GM20431 (cell line): Measurements from ENCODE around the gene ERC2.
"Not testable (repeated sequence)": the region's sequence is repeated elsewhere in the genome, so short reads cannot be mapped to it uniquely, and the experiment has no call there.

Experiments used
- in situ Hi-C: fragments of 300-500 bp; cut with MseI, MboI; formaldehyde crosslinking; loops from one replicate; pipeline ENCODE4 v1.15.0; 2020; ENCODE audit warnings: low sequenced_read_pairs; ENCODE audit not compliant: unreplicated experiment

Gene ERC2

DNA sequence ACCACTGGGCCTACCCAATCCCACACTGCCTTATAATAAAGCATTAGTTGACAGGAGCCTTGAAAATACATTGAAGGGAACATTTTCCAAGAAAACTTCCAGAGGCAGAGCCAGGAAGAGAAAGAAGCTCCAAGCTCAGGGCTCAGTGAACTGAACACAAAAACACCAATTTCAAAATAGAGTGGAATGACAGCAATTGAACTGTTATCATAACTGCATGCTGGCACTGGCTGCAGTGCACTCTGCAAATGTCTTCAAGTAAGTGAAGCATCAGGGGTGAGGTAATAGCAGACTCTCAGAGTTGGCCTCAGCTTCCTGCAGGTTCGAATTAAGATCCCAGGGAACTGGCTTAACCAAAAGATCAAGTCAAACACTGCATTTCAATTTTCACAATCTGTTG lies 593.2 kb downstream of the ERC2 start:
- in situ Hi-C loops: no loop called here

DNA sequence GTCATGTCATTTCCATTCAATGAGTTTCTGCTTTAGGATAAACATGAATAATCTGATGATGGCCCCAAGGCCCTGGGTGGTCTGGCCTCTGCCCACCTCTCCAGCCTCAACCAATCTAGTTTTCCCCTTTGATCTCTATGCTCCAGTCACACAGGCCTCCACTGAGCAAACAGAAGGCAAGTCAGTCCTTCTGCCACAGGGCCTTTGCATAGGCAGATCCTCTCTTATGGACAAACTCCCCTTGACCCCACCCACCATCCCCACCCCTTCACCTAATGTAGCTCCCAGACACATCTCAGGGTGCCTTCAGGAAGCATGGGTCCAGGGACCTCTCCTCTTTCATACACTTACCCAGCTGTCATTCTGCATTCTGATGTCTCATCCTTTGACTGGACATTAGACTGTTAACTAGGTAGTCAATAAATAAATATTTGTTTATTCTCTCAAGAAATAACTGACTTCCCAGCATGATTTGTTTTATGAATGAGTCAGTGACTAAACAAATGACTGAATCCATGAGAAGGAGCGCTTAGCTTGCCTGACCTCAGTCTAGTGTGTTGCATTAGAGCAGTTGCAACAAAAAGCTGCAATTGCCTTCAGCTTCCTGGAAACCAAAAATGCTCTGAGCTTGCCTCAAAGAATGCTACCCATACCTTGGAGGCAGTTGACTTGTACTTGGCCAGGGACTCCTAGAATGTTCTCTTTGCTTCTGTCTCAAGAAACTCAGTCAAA lies 594.6 kb downstream of the ERC2 start:
- in situ Hi-C loops: no loop called here

DNA sequence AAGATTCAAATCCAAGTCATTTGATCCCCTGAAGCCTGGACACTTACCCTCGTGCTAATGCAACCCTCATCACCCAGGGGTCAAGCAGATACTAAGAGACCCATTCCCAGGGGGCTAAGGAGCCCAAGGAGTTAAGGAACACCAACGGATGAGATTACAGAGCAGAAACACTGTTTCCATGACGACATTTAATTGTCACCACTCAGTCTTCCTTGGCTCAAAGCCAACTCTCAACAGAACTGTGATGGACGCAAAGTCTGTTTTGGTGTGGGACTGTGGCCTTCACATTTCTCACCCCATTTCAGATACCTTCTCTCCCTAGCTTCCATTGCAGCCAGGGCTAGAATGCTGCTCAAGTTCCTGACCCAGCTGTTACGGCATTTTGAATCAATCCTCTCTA lies 597.7 kb downstream of the ERC2 start:
- in situ Hi-C loops: no loop called here

DNA sequence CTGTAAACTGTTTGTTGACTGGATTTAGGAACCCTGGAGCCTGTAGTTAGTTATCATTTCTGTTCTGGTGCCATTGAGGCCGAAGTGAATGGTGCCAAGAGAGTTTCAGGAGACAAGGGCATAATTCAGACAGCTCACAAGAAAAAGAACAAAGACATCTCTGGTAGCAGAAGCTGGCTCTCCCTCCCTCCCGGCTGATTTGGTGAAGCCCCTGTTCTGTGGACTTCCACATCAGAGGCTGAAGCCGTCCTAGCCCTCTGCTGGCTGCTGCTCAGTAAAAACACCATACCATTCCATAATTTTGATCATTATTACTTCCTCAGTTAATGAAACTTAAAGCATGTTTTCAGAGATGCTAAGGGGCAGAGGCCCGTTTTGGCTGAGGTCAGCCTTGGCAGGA lies 599.9 kb downstream of the ERC2 start:
- in situ Hi-C loops: no loop called here

DNA sequence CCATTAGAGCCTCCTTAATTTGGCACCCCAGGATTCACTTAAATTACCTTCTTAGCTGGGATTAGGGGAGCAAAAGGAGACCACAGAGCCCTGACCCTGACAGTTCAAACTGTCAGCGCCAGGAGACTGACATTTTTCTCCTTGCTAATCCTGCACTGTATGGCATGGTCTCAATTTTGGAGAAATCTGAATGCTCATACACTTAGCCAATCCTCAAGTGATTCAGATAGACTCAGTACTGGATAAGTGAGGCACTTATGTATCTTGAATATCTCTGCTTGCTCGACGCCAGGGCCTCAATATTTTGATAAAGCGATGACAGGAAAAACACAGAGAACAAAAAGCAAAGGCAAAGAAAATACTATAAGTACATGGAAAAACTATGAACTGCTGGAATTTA lies 605.2 kb downstream of the ERC2 start:
- in situ Hi-C loops: no loop called here

DNA sequence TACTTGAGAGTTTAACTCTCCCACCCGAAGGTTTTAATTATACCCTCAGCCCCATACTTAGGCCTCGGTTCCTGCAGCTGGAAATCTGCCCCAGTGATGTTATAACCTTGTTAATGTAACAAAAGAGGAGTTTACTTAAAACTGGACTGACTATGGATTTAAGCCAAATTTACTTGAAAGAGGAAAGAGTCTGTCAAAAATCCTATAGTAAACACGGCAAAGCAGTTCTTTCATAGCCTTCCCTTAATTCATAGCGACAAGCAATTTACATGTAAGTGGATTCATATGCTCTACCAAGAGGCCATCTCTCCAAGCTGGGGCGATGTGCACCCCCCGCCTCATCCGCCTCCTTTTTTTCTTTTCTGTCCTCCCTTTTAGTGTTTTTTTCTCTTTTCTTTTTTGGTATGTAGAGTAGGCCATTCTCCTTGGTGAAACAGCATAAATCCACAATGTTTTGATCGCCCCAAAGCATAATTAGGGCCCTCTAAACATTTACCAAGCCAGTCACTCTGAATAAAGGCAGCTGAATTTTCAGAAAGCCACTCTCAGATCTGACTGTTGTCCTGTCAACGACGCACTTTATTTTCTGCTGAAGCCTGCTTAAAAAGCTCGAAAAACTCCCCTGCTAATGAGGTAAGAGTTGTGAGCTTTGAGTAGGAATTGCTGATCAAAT lies 608.1 kb downstream of the ERC2 start:
- in situ Hi-C loops: no loop called here

DNA sequence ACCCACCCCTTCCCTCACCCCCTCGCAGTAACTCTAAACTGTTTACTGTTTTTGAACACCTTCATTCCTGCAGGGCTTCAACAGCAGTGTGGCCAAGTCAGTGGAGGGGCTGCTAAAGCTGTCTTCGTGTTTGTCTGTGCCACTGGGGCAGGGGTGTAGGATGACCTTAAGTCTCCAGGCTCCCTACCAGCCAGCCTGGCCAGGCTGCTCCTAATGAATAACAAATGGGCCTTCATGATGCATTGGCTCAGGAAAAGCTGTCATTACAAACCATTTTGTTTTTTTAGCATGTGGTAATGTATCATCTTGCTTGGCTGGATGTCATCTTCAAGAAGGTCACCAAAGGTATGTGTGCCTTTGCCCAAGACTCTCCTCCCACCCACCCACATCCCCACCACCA lies 609.0 kb downstream of the ERC2 start:
- in situ Hi-C loops: no loop called here

DNA sequence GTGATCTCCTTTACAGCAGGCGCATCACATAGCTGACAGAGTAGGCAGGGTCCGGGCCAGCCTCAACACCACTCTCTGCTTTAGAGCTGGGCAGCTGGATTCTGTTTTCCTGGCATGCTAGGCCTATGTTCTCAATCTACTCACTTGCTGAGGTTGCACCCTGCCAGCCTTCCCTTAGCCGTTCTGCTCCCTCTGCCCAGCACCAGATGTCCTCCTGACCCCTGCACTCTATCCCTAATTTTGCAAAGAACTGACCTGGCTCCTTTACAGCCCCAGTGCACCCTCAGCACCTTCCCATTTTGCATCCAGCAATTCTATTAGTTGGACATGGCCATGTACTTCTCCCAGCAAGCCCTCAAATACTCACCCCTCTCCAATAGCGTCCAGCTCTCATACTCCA lies 609.5 kb downstream of the ERC2 start:
- in situ Hi-C loops: no loop called here

DNA sequence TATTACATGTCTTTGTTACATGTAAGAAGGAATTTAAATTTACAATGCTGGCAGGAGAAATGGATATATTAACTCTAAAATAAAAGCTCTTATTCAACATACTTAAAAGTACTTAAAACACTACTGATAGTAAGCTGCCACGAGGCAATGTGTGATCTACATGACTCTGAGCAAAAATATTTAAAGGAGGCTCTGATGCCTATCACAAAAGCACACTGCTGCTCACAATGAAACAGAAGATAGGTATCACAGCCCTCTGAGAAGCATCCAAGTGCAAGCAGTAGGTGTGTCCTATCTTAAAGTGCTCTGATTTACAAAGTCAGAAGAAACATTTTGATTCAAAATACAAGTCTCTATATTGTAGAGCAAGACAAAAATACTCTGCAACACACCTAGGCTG lies 610.0 kb downstream of the ERC2 start:
- in situ Hi-C loops: no loop called here

DNA sequence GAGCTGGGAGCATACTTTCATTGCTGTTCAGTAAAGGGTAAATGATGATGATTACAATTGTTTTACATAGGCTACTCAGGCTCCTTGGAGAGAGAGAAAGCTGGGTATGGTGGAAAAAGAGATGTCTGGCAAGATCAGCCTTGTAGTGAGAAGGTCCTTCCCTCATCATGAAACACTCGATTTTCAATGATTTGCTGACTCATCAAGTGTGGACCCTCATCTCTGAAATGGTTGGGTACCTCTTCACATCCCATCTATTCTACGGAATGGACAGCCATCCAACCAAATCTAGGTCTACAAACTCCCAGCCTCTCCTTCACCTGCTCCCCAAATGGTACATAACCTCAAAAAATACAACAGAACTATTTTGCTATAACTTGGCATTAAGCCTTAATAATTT lies 610.6 kb downstream of the ERC2 start:
- in situ Hi-C loops: no loop called here

DNA sequence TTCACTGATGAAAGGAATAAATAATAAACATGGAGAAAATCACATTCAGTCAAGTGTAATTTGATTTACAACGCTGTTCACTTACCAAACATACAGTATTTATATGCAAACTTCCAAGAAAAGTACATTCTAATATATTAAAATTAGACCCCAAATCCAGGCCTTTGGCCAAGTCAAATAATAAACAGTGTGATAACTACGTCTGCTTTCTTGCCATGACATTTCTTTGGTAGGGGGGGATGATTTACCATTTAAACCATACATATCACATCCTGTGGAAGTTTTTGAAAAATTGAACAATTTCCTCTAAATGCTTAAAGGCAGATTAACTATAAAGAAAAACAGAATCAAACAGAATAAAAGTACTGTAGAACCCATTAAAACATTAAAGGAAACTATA lies 613.0 kb downstream of the ERC2 start:
- in situ Hi-C loops: no loop called here

DNA sequence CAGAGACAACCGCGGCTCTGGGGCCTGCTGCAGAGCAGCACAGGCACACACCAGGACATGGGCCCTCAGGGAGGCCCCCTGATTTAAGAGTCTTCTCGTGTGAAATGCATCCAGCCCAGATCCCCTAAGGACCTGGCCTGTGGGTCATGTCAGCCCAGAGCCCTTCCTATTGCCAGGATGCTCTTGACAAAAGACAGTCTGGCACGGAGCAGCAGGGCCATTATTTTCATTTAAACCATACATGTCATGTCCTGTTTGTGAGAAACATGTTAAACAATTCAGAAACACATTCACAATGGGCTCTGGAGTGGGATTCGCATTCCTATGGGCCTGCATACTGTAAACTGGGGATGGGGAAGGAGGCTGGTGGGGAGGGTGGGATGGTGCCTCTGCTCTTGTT lies 613.8 kb downstream of the ERC2 start:
- in situ Hi-C loops: no loop called here

DNA sequence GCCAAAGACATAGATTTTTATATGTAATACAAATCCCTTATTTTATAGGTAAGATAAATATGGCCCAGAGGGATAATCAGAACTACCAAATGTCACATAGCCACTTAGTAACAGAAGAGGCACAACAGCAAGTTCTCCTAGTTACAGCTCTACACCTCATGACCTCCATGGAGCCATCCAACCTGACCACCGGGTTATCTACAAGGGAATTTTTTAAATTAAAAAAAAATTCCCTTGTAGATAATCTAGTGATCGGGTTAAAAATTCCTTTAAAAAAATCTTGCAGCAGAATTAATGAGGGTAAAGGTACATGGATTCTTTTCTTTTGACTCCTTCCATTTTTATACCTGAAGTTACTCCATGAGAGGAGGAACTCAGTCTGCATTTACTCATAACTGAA lies 615.9 kb downstream of the ERC2 start:
- in situ Hi-C loops: no loop called here

DNA sequence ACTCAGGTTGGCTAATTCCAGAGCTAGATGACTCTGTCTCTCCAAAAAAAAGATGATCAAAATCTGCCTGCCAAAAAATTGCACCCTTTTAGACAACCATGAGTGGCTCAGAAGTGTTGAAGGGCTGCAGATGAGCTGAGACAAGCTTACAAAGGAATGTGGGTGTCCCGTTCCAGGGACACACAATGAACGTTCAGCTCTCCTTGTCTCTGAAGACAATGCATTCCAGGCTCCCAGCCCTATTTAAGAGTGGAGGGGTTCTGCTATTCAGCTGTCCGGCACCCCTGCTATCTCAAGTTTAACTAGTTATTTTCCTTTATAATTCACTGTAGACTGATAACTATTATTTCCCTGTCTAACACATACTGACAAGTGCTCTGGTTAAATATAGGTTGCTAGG lies 626.1 kb downstream of the ERC2 start:
- in situ Hi-C loops: no loop called here

DNA sequence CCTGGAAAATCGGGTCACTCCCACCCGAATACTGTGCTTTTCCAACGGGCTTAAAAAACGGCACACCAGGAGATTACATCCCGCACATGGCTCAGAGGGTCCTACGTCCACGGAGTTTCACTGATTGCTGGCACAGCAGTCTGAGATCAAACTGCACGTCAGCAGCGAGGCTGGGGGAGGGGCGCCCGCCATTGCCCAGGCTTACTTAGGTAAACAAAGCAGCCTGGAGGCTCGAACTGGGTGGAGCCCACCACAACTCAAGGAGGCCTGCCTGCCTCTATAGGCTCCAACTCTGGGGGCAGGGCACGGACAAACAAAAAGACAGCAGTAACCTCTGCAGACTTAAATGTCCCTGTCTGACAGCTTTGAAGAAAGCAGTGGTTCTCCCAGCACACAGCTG lies 636.4 kb downstream of the ERC2 start:
- in situ Hi-C loops: not testable (repeated sequence)

DNA sequence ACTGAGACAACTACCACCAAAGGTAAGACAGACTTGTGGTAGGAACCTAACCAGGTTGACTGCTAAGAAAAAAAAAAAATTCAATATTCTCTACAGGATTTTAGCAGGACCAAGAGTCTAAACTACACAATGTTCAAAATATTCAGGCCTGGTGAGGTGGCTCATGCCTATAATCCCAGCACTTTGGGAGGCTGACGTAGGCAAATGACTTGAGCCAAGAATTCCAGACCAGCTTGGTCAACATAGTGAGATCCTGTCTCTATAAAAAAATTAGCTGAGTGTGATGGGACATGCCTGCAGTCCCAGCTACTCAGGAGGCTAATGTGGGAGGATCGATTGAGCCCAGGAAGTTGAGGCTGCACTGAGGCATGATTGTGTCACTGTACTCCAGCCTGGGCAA lies 639.6 kb downstream of the ERC2 start:
- in situ Hi-C loops: no loop called here

DNA sequence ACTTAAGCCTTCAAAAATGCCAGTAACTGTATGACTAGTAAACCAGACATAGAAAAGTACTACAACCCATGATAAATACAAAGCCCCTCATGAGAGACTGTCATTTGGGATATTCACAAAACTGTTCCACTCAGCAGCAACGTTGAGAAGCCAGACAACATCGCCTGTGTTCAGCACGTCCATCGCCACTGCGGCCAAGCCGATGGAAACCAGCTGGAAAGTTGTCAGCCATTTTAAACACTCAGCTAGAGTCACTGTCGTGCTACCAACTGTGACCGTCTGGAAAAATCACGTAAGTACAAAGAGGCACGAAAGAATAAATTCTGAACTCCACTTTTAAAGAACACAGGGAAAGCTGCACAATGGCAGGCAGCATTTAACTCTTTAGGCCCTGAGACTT lies 640.5 kb downstream of the ERC2 start:
- in situ Hi-C loops: no loop called here

DNA sequence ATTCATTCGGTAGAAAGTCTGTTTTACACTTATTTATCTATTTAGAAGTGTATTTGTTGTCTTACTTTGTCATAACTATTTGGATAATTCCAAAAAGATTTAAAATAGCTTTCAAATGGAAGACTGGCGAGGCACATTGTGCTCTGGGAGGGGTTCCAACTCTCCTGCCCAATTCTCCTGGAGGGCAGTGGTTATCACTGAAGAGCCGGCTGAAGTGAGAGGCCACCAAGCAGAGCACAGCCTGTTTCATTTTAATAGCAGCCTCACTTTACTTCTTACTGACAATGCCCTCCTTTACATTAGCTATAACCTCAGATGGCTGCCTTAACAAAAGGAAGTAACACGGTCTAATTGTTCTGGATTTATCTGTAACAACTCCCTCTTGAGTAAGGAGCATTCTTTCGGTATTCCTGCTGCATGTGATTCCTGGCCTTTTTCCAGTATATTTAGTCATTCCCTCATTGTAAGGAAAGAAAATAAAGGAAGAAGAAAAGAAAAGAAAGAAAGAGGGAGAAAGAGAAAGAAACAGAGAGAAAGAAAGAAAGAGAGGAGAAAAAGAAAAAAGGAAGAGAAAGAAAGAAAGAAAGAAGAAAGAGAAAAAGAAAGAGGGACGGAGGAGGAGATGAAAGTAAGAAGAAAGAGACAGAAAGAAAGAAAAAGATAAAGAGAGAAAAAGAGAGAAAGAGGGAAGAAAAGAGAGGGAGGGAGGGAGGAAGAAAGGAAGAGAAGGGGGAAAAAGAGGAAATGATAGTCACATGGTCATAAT lies 641.4 kb downstream of the ERC2 start:
- in situ Hi-C loops: no loop called here

DNA sequence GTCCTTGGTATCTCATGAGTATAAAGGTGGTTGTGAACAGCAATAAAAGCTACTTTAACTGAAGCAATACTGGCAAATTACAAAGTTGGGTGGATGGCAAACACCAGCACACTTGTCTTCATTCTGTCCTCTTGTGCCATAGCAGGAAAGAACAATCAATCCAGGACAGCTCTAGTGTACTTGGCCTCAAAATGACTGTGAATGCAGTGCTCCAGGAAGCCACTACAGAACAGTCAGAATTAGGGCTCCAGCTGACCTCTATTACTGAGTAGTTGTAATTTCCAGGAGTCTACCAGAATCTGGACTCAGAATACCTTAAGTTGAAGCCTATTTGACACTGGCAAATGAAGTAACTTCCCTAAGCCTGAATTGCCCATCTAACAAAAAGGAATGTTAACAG lies 642.2 kb downstream of the ERC2 start:
- in situ Hi-C loops: no loop called here

DNA sequence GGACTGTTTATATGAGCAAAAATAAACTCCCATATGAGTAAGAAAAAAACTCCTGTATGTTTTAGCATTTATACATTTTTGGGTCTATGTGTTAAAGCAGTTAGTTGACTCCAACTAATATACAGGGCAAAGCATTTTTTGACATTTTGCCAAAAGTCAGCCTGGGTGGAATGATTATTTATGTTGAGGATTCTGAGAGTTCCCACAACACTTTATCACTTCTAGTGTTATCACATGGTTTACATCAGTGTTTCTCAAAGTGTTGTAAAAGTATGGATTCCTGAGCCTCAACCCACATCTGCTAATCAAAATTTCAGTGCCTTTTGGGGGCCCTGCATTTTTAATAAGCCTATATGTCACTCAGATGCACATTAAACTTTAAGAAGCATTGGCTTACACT lies 643.9 kb downstream of the ERC2 start:
- in situ Hi-C loops: no loop called here

DNA sequence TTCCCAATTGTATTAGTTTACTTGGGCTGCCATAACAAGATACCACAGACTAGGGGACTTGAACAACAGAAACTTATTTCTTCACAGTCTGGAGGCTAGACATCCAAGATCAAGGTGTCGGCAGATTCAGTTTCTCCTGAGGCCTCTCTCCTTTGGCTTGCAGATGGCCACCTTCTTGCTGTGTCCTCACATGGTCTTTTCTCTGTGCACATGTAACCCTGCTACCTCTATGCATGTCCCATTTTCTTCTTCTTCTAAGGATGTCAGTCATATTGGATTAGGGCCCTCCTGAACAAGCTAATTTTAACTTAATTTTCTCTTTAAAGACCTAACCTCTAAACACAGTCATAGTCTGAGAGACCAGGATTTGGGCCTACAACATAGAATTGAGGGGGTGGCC lies 644.4 kb downstream of the ERC2 start:
- in situ Hi-C loops: no loop called here
